DMS53 treated with DMSO at 0.1 percent for 48 hours (cell line): ENCODE results near the gene RTBDN.
"Not testable (repeated sequence)": the region's sequence is repeated elsewhere in the genome, so short reads cannot be mapped to it uniquely, and the experiment has no call there.

Experiments used
- DNase-seq: peaks from one replicate; lab custom pipeline; 2025; ENCODE audit not compliant: unreplicated experiment; lab: John Stamatoyannopoulos, UW

RTBDN gene

GRCh38 chr19:12858041-12858928, 23.9 kb upstream of the RTBDN start:
- DNase-seq = no peak

- DNase-seq = no peak
Observed at GRCh38 chr19:12856653-12857052, 22.3 kb upstream of the RTBDN start.

- peak; percentile 33 for DNase-seq
Observed at GRCh38 chr19:12847159-12848139, 13.1 kb upstream of the RTBDN start.

GRCh38 chr19:12846613-12847012, 12.2 kb upstream of the RTBDN start:
- DNase-seq = not testable (repeated sequence)

GRCh38 chr19:12843999-12844732, 9.8 kb upstream of the RTBDN start:
- DNase-seq = no peak

- DNase-seq = no peak
Observed at GRCh38 chr19:12843328-12843727, 8.9 kb upstream of the RTBDN start.

- DNase-seq = no peak
Observed at GRCh38 chr19:12842511-12842910, 8.1 kb upstream of the RTBDN start.

GRCh38 chr19:12841094-12841493, 6.7 kb upstream of the RTBDN start:
- no peak for DNase-seq

GRCh38 chr19:12840091-12841079, 6.0 kb upstream of the RTBDN start:
- no peak for DNase-seq

- no peak for DNase-seq
Observed at GRCh38 chr19:12838886-12839756, 4.7 kb upstream of the RTBDN start.

GRCh38 chr19:12838182-12838885, 4.0 kb upstream of the RTBDN start, which contains the start of gene MAST1:
TSS of gene MAST1 (plus strand) at chr19:12838515. CDS start at chr19:12838573, 58 bp downstream.
- peak; percentile 14 for DNase-seq

- DNase-seq = no peak
Observed at GRCh38 chr19:12837225-12837624, 2.8 kb upstream of the RTBDN start.

GRCh38 chr19:12836529-12836863, 2.1 kb upstream of the RTBDN start:
- DNase-seq = no peak

- DNase-seq = no peak
Observed at GRCh38 chr19:12834976-12835757, 788 bp upstream of the RTBDN start.

- no peak for DNase-seq
Observed at GRCh38 chr19:12833738-12834565, 427 bp downstream of the RTBDN start.

- DNase-seq = no peak
Observed at GRCh38 chr19:12833418-12833737, 1.0 kb downstream of the RTBDN start.

- no peak for DNase-seq
Observed at GRCh38 chr19:12828494-12828893, 5.9 kb downstream of the RTBDN start.
